Endodermal cell (in vitro differentiated cells): Measurements from ENCODE around the gene PPARG. TPM values are rescaled to one million over a fixed set of nuclear protein-coding genes. Genes with fewer than 3 reads are reported as not detected.
"Not testable (repeated sequence)": the region's sequence is repeated elsewhere in the genome, so short reads cannot be mapped to it uniquely, and the experiment has no call there.

Source experiments
- DNase-seq: peaks from one replicate; pipeline ENCODE4 v3.0.0-alpha.2; 2017
- H3K27ac ChIP-seq: 2 replicates; pipeline ENCODE4 v1.5.1; 2013; ENCODE audit warnings: mild to moderate bottlenecking, low read depth, low read length, moderate library complexity
- H3K27me3 ChIP-seq: 2 replicates; pipeline ENCODE4 v1.6.1; 2013; ENCODE audit warnings: mild to moderate bottlenecking, low read length, moderate library complexity; ENCODE audit not compliant: insufficient read depth, control insufficient read depth, poor library complexity, severe bottlenecking
- H3K36me3 ChIP-seq: 2 replicates; pipeline ENCODE4 v1.7.0; 2013; ENCODE audit warnings: mild to moderate bottlenecking, low read length, moderate library complexity; ENCODE audit not compliant: control insufficient read depth, insufficient read depth
- H3K4me1 ChIP-seq: one replicate; pipeline ENCODE4 v1.7.0; 2013; ENCODE audit warnings: low read length; ENCODE audit not compliant: control insufficient read depth, insufficient read depth
- H3K4me3 ChIP-seq: 2 replicates; pipeline ENCODE4 v1.5.1; 2013; ENCODE audit warnings: mild to moderate bottlenecking, low read length, moderate library complexity
- H3K9ac ChIP-seq: 2 replicates; pipeline ENCODE4 v1.6.1; 2013; ENCODE audit warnings: mild to moderate bottlenecking, low read length, moderate library complexity; ENCODE audit not compliant: poor library complexity, severe bottlenecking; ENCODE audit errors: extremely low read depth
- H3K9me3 ChIP-seq: 2 replicates; pipeline ENCODE4 v1.6.1; 2013; ENCODE audit warnings: mild to moderate bottlenecking, low read length, moderate library complexity; ENCODE audit not compliant: control insufficient read depth
- H3K27ac Mint-ChIP-seq: 2 replicates; pipeline ENCODE4 v1.8.0; 2020; ENCODE audit warnings: mixed read lengths
- H3K27me3 Mint-ChIP-seq: 2 replicates; pipeline ENCODE4 v1.8.0; 2021; ENCODE audit warnings: mild to moderate bottlenecking, mixed read lengths; ENCODE audit not compliant: insufficient read depth
- H3K36me3 Mint-ChIP-seq: 2 replicates; pipeline ENCODE4 v1.8.0; 2020; ENCODE audit warnings: low read depth, mixed read lengths
- H3K4me1 Mint-ChIP-seq: 2 replicates; pipeline ENCODE4 v1.8.0; 2020; ENCODE audit warnings: mixed read lengths
- H3K4me3 Mint-ChIP-seq: 2 replicates; pipeline ENCODE4 v1.8.0; 2020; ENCODE audit warnings: mild to moderate bottlenecking, moderate library complexity, mixed read lengths
- H3K9me3 Mint-ChIP-seq: 2 replicates; pipeline ENCODE4 v1.8.0; 2020; ENCODE audit warnings: mild to moderate bottlenecking, mixed read lengths
- CTCF ChIP-seq: fragments of 200-600 bp; sonication (generic); conservative IDR thresholded peaks from 2 replicates; pipeline ENCODE4 v1.5.0; 2021; ENCODE audit warnings: antibody characterized with exemption, mild to moderate bottlenecking
- WGBS, 2 experiments: methylation state at CpG; one replicate each; pipeline versions ENCODE4 v1.1.5 to v1.1.7; 2013; ENCODE audit warnings: missing lambda C conversion rate in 2 of 2, mixed read lengths in 1 of 2; ENCODE audit not compliant: insufficient coverage in 1 of 2, insufficient read length in 1 of 2; 5-methylcytosine and 5-hydroxymethylcytosine counted together
- total RNA-seq, 2 donors: library from RNA; stranded (reverse); fragmentation: NEBNext Ultra II Directional in 1 of 2; extraction: Animal tissue kit (Norgen Biotek cat#: 25700) in 1 of 2; gene quantifications; 2 replicates in 1 of 2; 3 replicates in 1 of 2; pipeline ENCODE4 v1.2.1, GENCODE V29; 2021

PPARG gene
- total RNA-seq, 2 donors from 2014 or later = 3.8 to 4.5 TPM

DNA sequence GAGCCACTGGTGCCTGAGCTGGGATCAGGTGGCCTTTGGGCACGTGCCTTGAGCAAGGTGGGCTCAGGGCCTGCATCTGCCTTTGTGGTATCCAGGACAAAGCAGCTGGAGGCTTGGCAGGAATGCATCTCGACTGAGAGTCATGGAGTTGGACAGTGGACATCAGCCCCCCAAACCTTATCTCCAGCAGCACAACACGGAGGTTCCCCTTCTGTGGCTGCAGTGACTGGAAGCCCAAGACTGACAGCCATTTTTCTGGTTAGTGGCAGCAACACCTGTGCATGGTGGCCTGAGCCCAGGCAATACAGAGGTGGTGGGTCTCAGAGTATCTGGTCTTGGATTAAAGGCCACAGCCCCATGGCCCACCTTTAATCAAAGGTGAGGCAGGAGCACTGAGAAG lies 167.6 kb downstream of the PPARG start:
- no peak overlapping the region for H3K27ac ChIP-seq
- peaks cover 1% of the 10 kb centered on the region for H3K9me3 Mint-ChIP-seq
- TF ChIP-seq CTCF = no peak
- H3K4me1 Mint-ChIP-seq = peaks cover 9% of the 10 kb centered on the region
- H3K27ac Mint-ChIP-seq = no peak overlapping the region
- no peak overlapping the region for H3K4me3 Mint-ChIP-seq
- H3K27me3 Mint-ChIP-seq = peaks cover 58% of the 10 kb centered on the region
- no peaks in the 10 kb centered on the region for H3K36me3 ChIP-seq
- no peak overlapping the region for H3K4me3 ChIP-seq
- peaks cover 64% of the 10 kb centered on the region for H3K27me3 ChIP-seq
- H3K9me3 ChIP-seq = peaks cover 2% of the 10 kb centered on the region
- H3K4me1 ChIP-seq = peaks cover 8% of the 10 kb centered on the region
- WGBS, 2 experiments = 90 to 100% methylated on average over 3 of the region's 3 CpGs
- no peak for DNase-seq
- H3K36me3 Mint-ChIP-seq = no peaks in the 10 kb centered on the region
- no peak overlapping the region for H3K9ac ChIP-seq

GRCh38 chr3:12457380-12457779 lies 168.5 kb downstream of the PPARG start:
- WGBS, 2 experiments = 86 to 94% methylated on average over 2 to 4 of the region's 4 CpGs
- H3K4me1 Mint-ChIP-seq = peaks cover 11% of the 10 kb centered on the region
- not testable (repeated sequence) for H3K4me3 Mint-ChIP-seq, H3K36me3 ChIP-seq, H3K27ac Mint-ChIP-seq, DNase-seq, H3K9ac ChIP-seq, H3K9me3 ChIP-seq, H3K27ac ChIP-seq, H3K36me3 Mint-ChIP-seq, H3K4me3 ChIP-seq, H3K9me3 Mint-ChIP-seq, H3K4me1 ChIP-seq
- H3K27me3 Mint-ChIP-seq = peaks cover 48% of the 10 kb centered on the region
- H3K27me3 ChIP-seq = peaks cover 54% of the 10 kb centered on the region

DNA sequence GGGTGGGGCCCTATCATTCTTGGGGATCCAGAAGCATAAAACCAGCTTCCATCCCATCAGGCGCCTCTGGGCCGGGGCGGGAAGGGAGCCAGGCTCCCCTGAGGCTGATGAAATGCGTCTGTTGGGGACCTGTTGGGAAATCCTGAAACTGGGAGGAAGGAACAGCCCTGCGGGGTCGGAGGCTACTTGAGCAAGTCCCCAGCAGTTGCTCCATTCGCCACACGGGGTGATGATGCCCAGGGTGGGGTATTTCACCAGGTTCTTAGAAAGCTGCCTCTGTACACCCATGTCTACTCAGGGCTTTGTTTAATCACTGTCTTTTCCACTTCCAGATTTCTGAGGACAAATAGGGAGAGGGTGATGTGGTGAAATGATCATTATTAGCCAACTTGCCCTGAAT lies 170.0 kb downstream of the PPARG start:
- Mint-ChIP-seq H3K4me1 (peaks cover 14% of the 10 kb centered on the region), H3K36me3 (no peaks in the 10 kb centered on the region), H3K9me3 (no peaks in the 10 kb centered on the region), H3K27ac (no peak overlapping the region), H3K4me3 (no peak overlapping the region), H3K27me3 (peaks cover 39% of the 10 kb centered on the region)
- peaks cover 8% of the 10 kb centered on the region for H3K4me1 ChIP-seq
- WGBS, 2 experiments = 87 to 93% methylated on average over 4 to 8 of the region's 8 CpGs
- no peak overlapping the region for H3K27ac ChIP-seq
- H3K36me3 ChIP-seq = no peaks in the 10 kb centered on the region
- H3K4me3 ChIP-seq = no peak overlapping the region
- peak; percentile 66 for DNase-seq
- no peaks in the 10 kb centered on the region for H3K9me3 ChIP-seq
- peaks cover 46% of the 10 kb centered on the region for H3K27me3 ChIP-seq
- no peak overlapping the region for H3K9ac ChIP-seq
- TF ChIP-seq CTCF = peak; percentile 55

DNA sequence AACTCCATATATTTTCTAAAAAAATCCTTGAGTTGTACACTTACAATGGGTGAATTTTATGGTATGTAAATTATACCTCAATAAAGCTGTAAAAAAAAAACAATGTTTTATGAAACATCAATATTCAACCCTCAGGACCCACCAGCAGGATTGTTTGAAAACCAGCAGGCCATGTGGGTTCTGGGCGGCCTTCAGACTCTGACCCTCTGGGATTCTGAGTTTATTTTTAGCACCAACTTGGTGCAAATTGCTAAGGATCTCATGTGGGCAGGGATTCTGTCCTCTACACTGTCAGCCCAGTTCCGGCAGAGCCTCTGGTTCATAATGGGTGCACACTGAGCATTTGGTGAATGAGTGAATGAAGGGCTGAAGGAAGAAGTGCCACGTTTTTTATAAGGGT lies 171.3 kb downstream of the PPARG start:
- no peak overlapping the region for H3K4me3 ChIP-seq
- H3K27me3 Mint-ChIP-seq = peaks cover 37% of the 10 kb centered on the region
- H3K9me3 Mint-ChIP-seq = no peaks in the 10 kb centered on the region
- no peak overlapping the region for H3K27ac ChIP-seq
- H3K36me3 ChIP-seq = no peaks in the 10 kb centered on the region
- WGBS, 2 experiments = 81 to 100% methylated on average over 1 to 3 of the region's 3 CpGs
- H3K4me1 Mint-ChIP-seq = peaks cover 5% of the 10 kb centered on the region
- no peaks in the 10 kb centered on the region for H3K36me3 Mint-ChIP-seq
- no peak overlapping the region for H3K27ac Mint-ChIP-seq
- no peaks in the 10 kb centered on the region for H3K9me3 ChIP-seq
- H3K9ac ChIP-seq = no peak overlapping the region
- H3K4me3 Mint-ChIP-seq = no peak overlapping the region
- no peak for DNase-seq
- H3K27me3 ChIP-seq = peaks cover 43% of the 10 kb centered on the region
- H3K4me1 ChIP-seq = no peaks in the 10 kb centered on the region
- no peak for TF ChIP-seq CTCF
